Smooth muscle cell (in vitro differentiated cells): ENCODE measurements around the gene METTL14. TPM values are rescaled to one million over a fixed set of nuclear protein-coding genes. Genes with fewer than 3 reads are reported as not detected.

Experiments
- DNase-seq: peaks from one replicate; lab custom pipeline; 2025; ENCODE audit not compliant: unreplicated experiment; lab: John Stamatoyannopoulos, UW
- H2AFZ ChIP-seq: fragments of 200-600 bp; sonication (generic); 2 replicates; pipeline ENCODE4 v1.6.0; 2016; ENCODE audit warnings: antibody characterized with exemption, low read depth, mild to moderate bottlenecking
- H3F3A ChIP-seq: fragments of 200-600 bp; sonication (generic); 2 replicates; pipeline ENCODE4 v1.6.0; 2017; ENCODE audit warnings: antibody characterized with exemption, low read depth
- H3K27ac ChIP-seq: fragments of 200-600 bp; sonication (generic); 2 replicates; pipeline ENCODE4 v1.5.1; 2016; ENCODE audit warnings: low read depth, mild to moderate bottlenecking
- H3K27me3 ChIP-seq: fragments of 200-600 bp; sonication (generic); 2 replicates; pipeline ENCODE4 v1.6.1; 2016; ENCODE audit warnings: low read depth, mild to moderate bottlenecking
- H3K36me3 ChIP-seq: fragments of 200-600 bp; sonication (generic); 2 replicates; pipeline ENCODE4 v1.5.1; 2016; ENCODE audit warnings: low read depth
- H3K4me1 ChIP-seq: fragments of 200-600 bp; sonication (generic); 2 replicates; pipeline ENCODE4 v1.5.1; 2016; ENCODE audit warnings: low read depth
- H3K4me2 ChIP-seq: fragments of 200-600 bp; sonication (generic); 2 replicates; pipeline ENCODE4 v1.6.0; 2016; ENCODE audit warnings: mild to moderate bottlenecking
- H3K4me3 ChIP-seq: fragments of 200-600 bp; sonication (generic); 2 replicates; pipeline ENCODE4 v1.5.1; 2016; ENCODE audit warnings: mild to moderate bottlenecking
- H3K79me2 ChIP-seq: fragments of 200-600 bp; sonication (generic); 2 replicates; pipeline ENCODE4 v1.6.0; 2016; ENCODE audit warnings: low read depth, mild to moderate bottlenecking
- H3K9ac ChIP-seq: fragments of 200-600 bp; sonication (generic); 2 replicates; pipeline ENCODE4 v1.6.0; 2016; ENCODE audit warnings: low read depth
- H3K9me3 ChIP-seq: fragments of 200-600 bp; sonication (generic); replicated peaks from 2 replicates; pipeline ENCODE4 v1.5.1; 2016; ENCODE audit warnings: low read depth
- H4K20me1 ChIP-seq: fragments of 200-600 bp; sonication (generic); 2 replicates; pipeline ENCODE4 v1.6.0; 2016; ENCODE audit warnings: low read depth
- WGBS: methylation state at CpG from one replicate; pipeline ENCODE4 v1.1.7; 2016; ENCODE audit warnings: low lambda C conversion rate; 5-methylcytosine and 5-hydroxymethylcytosine counted together
- polyA plus RNA-seq: library from polyadenylated mRNA; unstranded; fragments of >200 nt; fragmentation: Nextera tagmentation; extraction: Ambion mirVana; gene quantifications from 2 replicates; pipeline ENCODE4 v1.2.1, GENCODE V29; 2016
- total RNA-seq: library from RNA; depleted of rRNA; stranded (reverse); fragments of >200 nt; gene quantifications from 2 replicates; pipeline ENCODE4 v1.2.3, GENCODE V29; 2014
- TF ChIP-seq, protein P1 (sequence below): fragments of 200-600 bp; sonication (generic); IDR thresholded peaks from 2 replicates; pipeline ENCODE4 v1.5.1; 2017; ENCODE audit warnings: borderline replicate concordance, mild to moderate bottlenecking, antibody characterized with exemption; ENCODE audit not compliant: insufficient read depth, poor library complexity, severe bottlenecking

METTL14 gene
- total and polyA plus RNA-seq, 2 experiments from 2014 or later, result 22.4 to 31.8 TPM

- whole genome bisulfite sequencing, result 72% methylated on average over 2 of the region's 2 CpGs
- no peak overlapping the region for H3K4me2 ChIP-seq
These were observed 17.9 kb downstream of the METTL14 start for GRCh38 chr4:118703118-118703517.

DNA sequence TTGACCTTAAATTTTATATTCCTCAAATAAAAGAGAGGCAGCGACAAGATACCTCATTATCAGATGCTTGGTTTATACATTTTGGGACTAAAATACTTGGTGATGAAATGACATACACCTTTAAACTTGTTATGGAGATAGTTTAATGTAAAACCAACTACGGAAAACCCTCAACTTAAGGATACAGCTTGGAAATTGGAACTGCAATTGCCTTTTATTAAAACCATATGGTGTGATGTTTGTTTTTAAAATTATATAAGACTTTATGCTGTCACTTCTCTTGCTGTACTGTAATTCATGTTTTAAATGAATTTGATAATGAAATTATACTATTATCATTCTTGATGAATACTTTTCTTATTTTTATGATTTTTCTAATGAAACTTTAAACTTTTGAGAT, 25.9 kb downstream of the METTL14 start:
- H3K4me1 ChIP-seq, result no peaks in the 10 kb centered on the region
- no peak overlapping the region for H3K4me3 ChIP-seq
- H3K27me3 ChIP-seq, result no peaks in the 10 kb centered on the region
- H3K9me3 ChIP-seq, result no peaks in the 10 kb centered on the region
- no peak overlapping the region for H3K9ac ChIP-seq
- H3K27ac ChIP-seq, result no peak overlapping the region
- H3K79me2 ChIP-seq, result no peaks in the 10 kb centered on the region
- no peaks in the 10 kb centered on the region for H4K20me1 ChIP-seq
- H3K36me3 ChIP-seq, result peaks cover 7% of the 10 kb centered on the region
- no peak overlapping the region for H3K4me2 ChIP-seq
- WGBS, result 94% methylated on average over 2 of the region's 2 CpGs
- H3F3A ChIP-seq, result peaks cover 9% of the 10 kb centered on the region
- DNase-seq, result no peak
- TF ChIP-seq, protein P1, sequence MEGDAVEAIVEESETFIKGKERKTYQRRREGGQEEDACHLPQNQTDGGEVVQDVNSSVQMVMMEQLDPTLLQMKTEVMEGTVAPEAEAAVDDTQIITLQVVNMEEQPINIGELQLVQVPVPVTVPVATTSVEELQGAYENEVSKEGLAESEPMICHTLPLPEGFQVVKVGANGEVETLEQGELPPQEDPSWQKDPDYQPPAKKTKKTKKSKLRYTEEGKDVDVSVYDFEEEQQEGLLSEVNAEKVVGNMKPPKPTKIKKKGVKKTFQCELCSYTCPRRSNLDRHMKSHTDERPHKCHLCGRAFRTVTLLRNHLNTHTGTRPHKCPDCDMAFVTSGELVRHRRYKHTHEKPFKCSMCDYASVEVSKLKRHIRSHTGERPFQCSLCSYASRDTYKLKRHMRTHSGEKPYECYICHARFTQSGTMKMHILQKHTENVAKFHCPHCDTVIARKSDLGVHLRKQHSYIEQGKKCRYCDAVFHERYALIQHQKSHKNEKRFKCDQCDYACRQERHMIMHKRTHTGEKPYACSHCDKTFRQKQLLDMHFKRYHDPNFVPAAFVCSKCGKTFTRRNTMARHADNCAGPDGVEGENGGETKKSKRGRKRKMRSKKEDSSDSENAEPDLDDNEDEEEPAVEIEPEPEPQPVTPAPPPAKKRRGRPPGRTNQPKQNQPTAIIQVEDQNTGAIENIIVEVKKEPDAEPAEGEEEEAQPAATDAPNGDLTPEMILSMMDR, result no peak
- H2AFZ ChIP-seq, result no peak overlapping the region

More at GRCh38 chr4:118703118-118703517, 17.9 kb downstream of the METTL14 start:
- Histone ChIP-seq H2AFZ (no peak overlapping the region), H3K36me3 (peaks cover 36% of the 10 kb centered on the region), H3K79me2 (no peaks in the 10 kb centered on the region), H3K27ac (no peak overlapping the region), H3K9ac (no peak overlapping the region), H3F3A (no peaks in the 10 kb centered on the region), H3K4me1 (no peaks in the 10 kb centered on the region), H3K4me3 (no peak overlapping the region), H3K27me3 (no peaks in the 10 kb centered on the region), H3K9me3 (no peaks in the 10 kb centered on the region), H4K20me1 (no peaks in the 10 kb centered on the region)
- no peak for DNase-seq
- TF ChIP-seq, protein P1, result no peak

- Histone ChIP-seq H3K36me3 (no peaks in the 10 kb centered on the region), H2AFZ (no peak overlapping the region), H3K4me3 (no peak overlapping the region), H3K4me2 (no peak overlapping the region), H3K27me3 (no peaks in the 10 kb centered on the region), H3K9ac (no peak overlapping the region), H3K27ac (no peak overlapping the region), H3K9me3 (no peaks in the 10 kb centered on the region), H3K4me1 (no peaks in the 10 kb centered on the region), H4K20me1 (no peaks in the 10 kb centered on the region), H3K79me2 (no peaks in the 10 kb centered on the region), H3F3A (peaks cover 9% of the 10 kb centered on the region)
- WGBS, result 95% methylated on average over 1 of the region's 1 CpG
- DNase-seq, result no peak
- TF ChIP-seq, protein P1, result no peak
These were observed 27.7 kb downstream of the METTL14 start for GRCh38 chr4:118712872-118713271.

DNA sequence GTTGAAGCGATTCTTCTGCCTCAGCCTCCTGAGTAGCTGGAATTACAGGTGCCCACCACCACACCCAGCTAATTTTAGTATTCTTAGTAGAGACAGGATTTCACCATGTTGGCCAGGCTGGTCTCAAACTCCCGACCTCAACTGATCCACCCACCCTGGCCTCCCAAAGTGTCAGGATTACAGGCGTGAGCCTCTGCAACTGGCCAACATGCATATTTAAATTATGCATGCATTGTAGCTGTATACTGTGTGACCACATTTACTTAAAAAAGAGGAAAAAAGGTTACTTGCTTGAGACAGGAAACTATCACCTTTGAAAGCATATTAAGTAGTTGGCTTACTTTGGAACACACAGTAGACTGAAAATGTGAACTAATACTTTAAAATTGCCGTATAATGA, 29.5 kb downstream of the METTL14 start:
- no peak for DNase-seq
- Histone ChIP-seq H3K79me2 (no peaks in the 10 kb centered on the region), H3K4me2 (no peak overlapping the region), H3K27ac (no peak overlapping the region), H4K20me1 (no peaks in the 10 kb centered on the region), H3K4me3 (no peak overlapping the region), H2AFZ (no peak overlapping the region), H3K9me3 (no peaks in the 10 kb centered on the region), H3F3A (peaks cover 14% of the 10 kb centered on the region), H3K9ac (no peak overlapping the region), H3K4me1 (no peaks in the 10 kb centered on the region), H3K36me3 (no peaks in the 10 kb centered on the region), H3K27me3 (no peaks in the 10 kb centered on the region)
- TF ChIP-seq, protein P1, result no peak
- WGBS, result 93% methylated on average over 4 of the region's 4 CpGs
